Neutrophil (primary cell): Measurements from ENCODE around the gene DISP1.

ENCODE experiments used
- H3K27ac ChIP-seq: fragments of 200-600 bp; sonication (generic); 2 replicates; pipeline ENCODE4 v1.5.1; 2016; ENCODE audit warnings: mild to moderate bottlenecking, moderate library complexity
- H3K27me3 ChIP-seq: fragments of 200-600 bp; sonication (generic); 2 replicates; pipeline ENCODE4 v1.6.0; 2016; ENCODE audit warnings: mild to moderate bottlenecking
- H3K36me3 ChIP-seq: fragments of 200-600 bp; sonication (generic); 2 replicates; pipeline ENCODE4 v1.5.1; 2017
- H3K4me1 ChIP-seq, 2 experiments: fragments of 200-600 bp in 1 of 2; sonication (generic) in 1 of 2; 1 replicate in 1 of 2; 2 replicates in 1 of 2; pipeline versions ENCODE4 v1.5.1 to v1.6.1; 2013 to 2016; ENCODE audit warnings: low read depth in 1 of 2, low read length in 1 of 2, mild to moderate bottlenecking in 1 of 2, moderate library complexity in 1 of 2; ENCODE audit not compliant: control insufficient read depth in 1 of 2, insufficient read depth in 1 of 2
- H3K4me3 ChIP-seq, 2 experiments: fragments of 200-600 bp in 1 of 2; sonication (generic) in 1 of 2; 1 replicate in 1 of 2; 2 replicates in 1 of 2; pipeline ENCODE4 v1.5.1; 2013 to 2016; ENCODE audit warnings: low read depth in 1 of 2, low read length in 1 of 2, mild to moderate bottlenecking in 1 of 2, moderate library complexity in 1 of 2
- H3K9me3 ChIP-seq: fragments of 200-600 bp; sonication (generic); 2 replicates; pipeline ENCODE4 v1.5.1; 2016
- CTCF ChIP-seq: fragments of 200-600 bp; sonication (generic); IDR thresholded peaks from 2 replicates; pipeline ENCODE4 v1.5.1; 2016; ENCODE audit warnings: antibody characterized with exemption

The DISP1 gene

DNA sequence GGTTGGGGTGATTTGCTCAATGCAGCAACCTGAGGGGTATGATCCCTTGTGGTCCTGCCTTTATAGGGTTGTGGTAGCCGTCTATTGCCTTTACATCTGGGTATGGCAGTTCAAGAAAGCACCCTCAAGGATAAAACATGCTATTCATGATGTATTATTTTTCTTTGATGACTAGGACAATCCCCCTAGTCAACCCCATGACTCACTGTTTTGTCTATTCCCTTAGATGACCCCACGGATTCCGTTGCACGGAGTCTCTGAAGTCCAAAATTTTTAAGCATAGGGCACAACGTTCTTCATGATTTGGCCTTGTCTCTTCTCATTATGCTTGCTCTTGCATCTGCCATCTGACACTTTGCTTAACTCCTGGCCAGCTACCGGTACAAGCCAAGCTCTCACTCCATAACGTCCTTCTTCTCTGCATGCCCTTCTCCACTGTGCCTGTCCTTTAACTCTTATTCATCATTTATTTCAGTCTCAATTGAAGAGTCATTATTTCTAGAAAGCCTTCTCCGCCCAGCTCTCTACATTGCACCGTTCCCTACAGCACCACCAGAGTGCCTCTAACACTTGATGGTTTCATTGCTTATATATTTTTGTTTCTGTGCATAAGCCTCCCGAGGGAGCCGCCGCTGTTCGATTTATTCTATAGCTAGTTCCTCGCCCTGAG, 838 bp upstream of the DISP1 start:
- Histone ChIP-seq H3K27me3 (peaks cover 10% of the 10 kb centered on the region), H3K4me3 (peak overlapping the region; percentile 69 to 75), H3K4me1 (peaks cover 6 to 25% of the 10 kb centered on the region in 2 experiments), H3K36me3 (no peaks in the 10 kb centered on the region), H3K9me3 (no peaks in the 10 kb centered on the region), H3K27ac (peak overlapping the region; percentile 59)
- no peak for TF ChIP-seq CTCF

GRCh38 chr1:222815440-222815765, 564 bp downstream of the DISP1 start:
- Histone ChIP-seq H3K4me3 (peak overlapping the region; percentile 69 to 75), H3K27ac (peak overlapping the region; percentile 59), H3K27me3 (peaks cover 6% of the 10 kb centered on the region), H3K9me3 (no peaks in the 10 kb centered on the region), H3K36me3 (no peaks in the 10 kb centered on the region), H3K4me1 (peaks cover 6 to 25% of the 10 kb centered on the region in 2 experiments)
- no peak for TF ChIP-seq CTCF

- no peak overlapping the region for H3K27ac ChIP-seq
- H3K27me3 ChIP-seq, result no peaks in the 10 kb centered on the region
- no peaks in the 10 kb centered on the region for H3K9me3 ChIP-seq
- H3K4me3 ChIP-seq, result no peak overlapping the region
- peaks cover 6 to 25% of the 10 kb centered on the region in 2 experiments for H3K4me1 ChIP-seq
- no peak for TF ChIP-seq CTCF
- H3K36me3 ChIP-seq, result no peaks in the 10 kb centered on the region
These were observed 2.7 kb downstream of the DISP1 start for GRCh38 chr1:222817529-222817928.

DNA sequence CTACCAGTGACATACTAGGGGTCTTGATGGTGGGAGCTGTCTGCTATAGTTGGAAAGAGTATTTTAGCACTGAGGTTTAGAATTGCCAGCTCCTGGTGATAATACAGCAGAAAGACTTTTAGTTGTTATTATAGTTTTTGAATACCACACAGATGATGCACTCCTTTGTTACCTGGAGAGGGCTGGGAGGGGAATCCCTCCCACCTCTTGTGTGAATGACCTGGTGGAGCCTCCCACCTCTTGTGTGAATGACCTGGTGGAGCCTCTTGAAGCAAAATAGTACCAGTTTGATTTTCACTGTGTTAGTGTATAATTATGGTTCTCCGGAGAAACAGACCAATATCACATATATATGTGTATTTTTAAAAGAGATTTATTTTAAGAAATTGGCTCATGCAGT, 3.3 kb downstream of the DISP1 start:
- H3K36me3 ChIP-seq, result no peaks in the 10 kb centered on the region
- H3K4me3 ChIP-seq, result no peak overlapping the region
- no peak for TF ChIP-seq CTCF
- H3K27me3 ChIP-seq, result no peaks in the 10 kb centered on the region
- H3K4me1 ChIP-seq, result peaks cover 6 to 25% of the 10 kb centered on the region in 2 experiments
- H3K9me3 ChIP-seq, result no peaks in the 10 kb centered on the region
- H3K27ac ChIP-seq, result no peak overlapping the region

DNA sequence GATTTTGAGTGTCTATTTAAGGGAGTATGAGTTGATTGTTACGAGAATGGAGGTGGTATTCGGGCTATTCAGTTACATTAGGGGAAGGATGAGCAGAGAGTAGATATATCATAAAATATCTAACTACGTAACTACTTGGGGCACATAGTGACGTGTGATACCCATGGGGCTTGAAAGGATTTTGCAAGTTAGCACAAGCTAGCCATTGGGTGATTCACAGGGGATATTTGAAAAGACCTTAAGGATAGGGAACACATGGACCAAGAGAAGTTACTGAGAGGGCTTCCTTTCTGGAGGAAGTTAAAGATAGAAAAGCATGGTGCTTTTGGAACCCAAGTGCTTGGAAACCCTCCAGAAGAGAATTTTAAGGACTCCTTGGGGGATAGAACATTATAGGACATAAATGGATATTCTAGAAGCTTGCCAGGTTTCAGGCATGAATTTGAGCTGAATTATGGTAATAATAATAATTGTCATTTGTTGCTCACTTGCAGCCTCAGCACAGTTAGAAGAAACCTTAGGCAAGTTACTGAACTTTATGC, 5.4 kb downstream of the DISP1 start:
- Histone ChIP-seq H3K27ac (no peak overlapping the region), H3K4me3 (no peak overlapping the region), H3K36me3 (no peaks in the 10 kb centered on the region), H3K9me3 (no peaks in the 10 kb centered on the region), H3K4me1 (peaks cover 4 to 20% of the 10 kb centered on the region in 2 experiments), H3K27me3 (no peaks in the 10 kb centered on the region)
- no peak for TF ChIP-seq CTCF
